Naive thymus-derived CD4-positive, alpha-beta T cell (primary cell): ENCODE measurements around the gene MAP3K13. TPM values are rescaled to one million over a fixed set of nuclear protein-coding genes. Genes with fewer than 3 reads are reported as not detected.

ENCODE experiments used
- ATAC-seq: fragments of 150-1000 bp; cut with Tn5 transposase; 2 replicates; pipeline ENCODE4 v1.10.0; 2021; ENCODE audit warnings: mild to moderate bottlenecking, moderate library complexity
- CTCF ChIA-PET: fragments of 350-600 bp; sonication (Branson Sonifier 250); formaldehyde crosslinking; loops from one replicate; lab custom pipeline; 2021; ENCODE audit warnings: antibody characterized with exemption; lab: Charles Lee
- POLR2A ChIA-PET: fragments of 350-600 bp; sonication (Branson Sonifier 250); formaldehyde crosslinking; loops from one replicate; lab custom pipeline; 2021; ENCODE audit warnings: antibody characterized with exemption, inconsistent platforms; lab: Charles Lee
- DNase-seq, 9 donors: peaks; one replicate each; pipeline versions ENCODE4 v3.0.0 to v3.0.0-alpha.2; 2020 to 2022; ENCODE audit warnings: mixed read lengths in 1 of 9
- H3K27ac ChIP-seq: one replicate; pipeline ENCODE4 v1.7.0; 2013; ENCODE audit warnings: mild to moderate bottlenecking, low read depth, low read length, moderate library complexity
- H3K27me3 ChIP-seq, 2 donors: one replicate each; pipeline ENCODE4 v1.7.0; 2013; ENCODE audit warnings: low read length in 2 of 2, mild to moderate bottlenecking in 2 of 2, moderate library complexity in 2 of 2; ENCODE audit not compliant: control insufficient read depth in 2 of 2, insufficient read depth in 2 of 2
- H3K36me3 ChIP-seq, 3 experiments: 1 replicate in 2 of 3; 2 replicates in 1 of 3; pipeline ENCODE4 v1.7.0; 2013; ENCODE audit warnings: low read length in 3 of 3, mild to moderate bottlenecking in 3 of 3, moderate library complexity in 1 of 3; ENCODE audit not compliant: insufficient read depth in 3 of 3, control insufficient read depth in 2 of 3
- H3K4me1 ChIP-seq, 2 donors: one replicate each; pipeline ENCODE4 v1.7.0; 2013; ENCODE audit warnings: low read length in 2 of 2, mild to moderate bottlenecking in 2 of 2, moderate library complexity in 1 of 2; ENCODE audit not compliant: control insufficient read depth in 2 of 2, insufficient read depth in 2 of 2
- H3K4me3 ChIP-seq: 2 replicates; pipeline ENCODE4 v1.7.0; 2013; ENCODE audit warnings: mild to moderate bottlenecking, low read length
- H3K9me3 ChIP-seq, 3 experiments: 1 replicate in 2 of 3; 2 replicates in 1 of 3; pipeline ENCODE4 v1.7.0; 2013; ENCODE audit warnings: low read length in 3 of 3; ENCODE audit not compliant: control insufficient read depth in 2 of 3
- H3K27ac Mint-ChIP-seq, 9 donors: one replicate each; pipeline ENCODE4 v1.8.0; 2020 to 2022; ENCODE audit warnings: mixed read lengths in 9 of 9, mild to moderate bottlenecking in 8 of 9, moderate library complexity in 5 of 9, inconsistent platforms in 2 of 9
- H3K27me3 Mint-ChIP-seq, 5 donors: one replicate each; pipeline ENCODE4 v1.8.0; 2021 to 2022; ENCODE audit warnings: mixed read lengths in 5 of 5, mild to moderate bottlenecking in 1 of 5
- H3K36me3 Mint-ChIP-seq, 5 donors: one replicate each; pipeline ENCODE4 v1.8.0; 2020 to 2022; ENCODE audit warnings: mixed read lengths in 5 of 5, mild to moderate bottlenecking in 3 of 5, inconsistent platforms in 1 of 5
- H3K4me1 Mint-ChIP-seq, 7 donors: one replicate each; pipeline ENCODE4 v1.8.0; 2020 to 2022; ENCODE audit warnings: mixed read lengths in 7 of 7, mild to moderate bottlenecking in 3 of 7, inconsistent platforms in 1 of 7
- H3K4me3 Mint-ChIP-seq, 10 donors: one replicate each; pipeline ENCODE4 v1.8.0; 2020 to 2022; ENCODE audit warnings: mild to moderate bottlenecking in 10 of 10, mixed read lengths in 10 of 10, moderate library complexity in 6 of 10, inconsistent platforms in 2 of 10
- H3K9me3 Mint-ChIP-seq, 11 donors: one replicate each; pipeline ENCODE4 v1.8.0; 2020 to 2022; ENCODE audit warnings: mixed read lengths in 11 of 11, mild to moderate bottlenecking in 4 of 11, inconsistent platforms in 1 of 11, moderate library complexity in 1 of 11
- intact Hi-C, 2 donors: fragments of 100-400 bp; cut with micrococcal nuclease; formaldehyde crosslinking; loops; one replicate each; pipeline ENCODE4 v1.15.1; 2023
- polyA plus RNA-seq, 2 donors: library from polyadenylated mRNA; unstranded; fragments of 300-500 nt; fragmentation: Illumina TruSeq; gene quantifications; one replicate each; pipeline ENCODE4 v1.2.3, GENCODE V29; 2021
- total RNA-seq, 6 experiments: library from RNA in 5 of 6; stranded (reverse) in 5 of 6; gene quantifications; 1 replicate in 5 of 6; 2 replicates in 1 of 6; pipeline ENCODE4 v1.2.3 and lab custom pipeline; 2021 to 2026

MAP3K13 gene
- total RNA-seq (1 to 10 TPM; 6.2 to 9.7 (median 7.8) TPM), polyA plus RNA-seq (10 to 100 TPM; 40.1 to 53.8 TPM), total RNA-seq (lab: John Stamatoyannopoulos, UW) (6.1 reads per million, percentile 27 among the genes with 10 or more reads in this experiment)

- intact Hi-C loops = loop anchor here in 1 of 2 donors (1.0 to 2.0 kb wide), 2 partner anchors 9 to 136 kb away; partner anchors contain the start of gene TMEM41A
- Mint-ChIP-seq H3K4me3 (peak within 1 kb of the TSS; percentile 58 to 93 (median 76)), H3K36me3 (no peaks in the 10 kb centered on the region), H3K27me3 (peaks cover 37 to 75% (median 65%) of the 10 kb centered on the region in 5 donors), H3K4me1 (peaks cover 11 to 17% (median 16%) of the 10 kb centered on the region in 7 donors), H3K27ac (no peak within 1 kb of the TSS), H3K9me3 (no peaks in the 10 kb centered on the region)
- CTCF ChIA-PET = no interaction called here
- DNase-seq (peak in 8 of 9 donors; percentile 10 to 42 (median 25)), ATAC-seq (peak; percentile 96)
- Histone ChIP-seq H3K36me3 (no peaks in the 10 kb centered on the region), H3K9me3 (no peaks in the 10 kb centered on the region), H3K27ac (no peak within 1 kb of the TSS), H3K27me3 (peaks cover 5 to 8% of the 10 kb centered on the region in 2 donors), H3K4me1 (peaks cover 3 to 7% of the 10 kb centered on the region in 2 donors), H3K4me3 (peak within 1 kb of the TSS; percentile 58)
- POLR2A ChIA-PET = no interaction called here
Observed at GRCh38 chr3:185362850-185363661, at the start of gene MAP3K13. MAP3K13 (plus strand) TSS chr3:185363136; CDS start chr3:185428582, 65,446 bp downstream.

GRCh38 chr3:185313693-185314246, 49.2 kb upstream of the MAP3K13 start:
- H3K4me3 Mint-ChIP-seq = no peak overlapping the region
- H3K27ac ChIP-seq = no peak overlapping the region
- H3K27me3 ChIP-seq = no peaks in the 10 kb centered on the region
- peaks cover 0 to 4% (median 0%) of the 10 kb centered on the region in 7 donors for H3K4me1 Mint-ChIP-seq
- H3K4me1 ChIP-seq = no peaks in the 10 kb centered on the region
- H3K36me3 Mint-ChIP-seq = peaks cover 6 to 23% (median 20%) of the 10 kb centered on the region in 5 donors
- peaks cover 0 to 16% (median 4%) of the 10 kb centered on the region in 5 donors for H3K27me3 Mint-ChIP-seq
- H3K9me3 ChIP-seq = no peaks in the 10 kb centered on the region
- peaks cover 3 to 23% (median 10%) of the 10 kb centered on the region in 11 donors for H3K9me3 Mint-ChIP-seq
- no peak overlapping the region for H3K27ac Mint-ChIP-seq
- ChIA-PET POLR2A (no interaction called here), CTCF (no interaction called here)
- DNase-seq (no peak), ATAC-seq (no peak)
- no peak overlapping the region for H3K4me3 ChIP-seq
- H3K36me3 ChIP-seq = peaks cover 0 to 4% (median 0%) of the 10 kb centered on the region in 3 experiments
- intact Hi-C loops = no loop called here

GRCh38 chr3:185316740-185317412, 46.1 kb upstream of the MAP3K13 start:
- Mint-ChIP-seq H3K4me1 (peaks cover 0 to 4% (median 0%) of the 10 kb centered on the region in 7 donors), H3K9me3 (peaks cover 0 to 4% (median 0%) of the 10 kb centered on the region in 11 donors), H3K27ac (no peak overlapping the region), H3K36me3 (peaks cover 0 to 4% (median 0%) of the 10 kb centered on the region in 5 donors), H3K27me3 (peaks cover 0 to 16% (median 0%) of the 10 kb centered on the region in 5 donors), H3K4me3 (no peak overlapping the region)
- ATAC-seq (peak; percentile 31), DNase-seq (no peak)
- no peak overlapping the region for H3K4me3 ChIP-seq
- no peak overlapping the region for H3K27ac ChIP-seq
- no peaks in the 10 kb centered on the region for H3K27me3 ChIP-seq
- no peaks in the 10 kb centered on the region for H3K36me3 ChIP-seq
- POLR2A ChIA-PET = no interaction called here
- H3K4me1 ChIP-seq = no peaks in the 10 kb centered on the region
- CTCF ChIA-PET = no interaction called here
- intact Hi-C loops = no loop called here
- H3K9me3 ChIP-seq = no peaks in the 10 kb centered on the region

- H3K27ac ChIP-seq = no peak overlapping the region
- intact Hi-C loops = no loop called here
Observed at GRCh38 chr3:185317674-185318073, 45.3 kb upstream of the MAP3K13 start.

GRCh38 chr3:185318141-185318540, 44.8 kb upstream of the MAP3K13 start:
- Histone ChIP-seq H3K9me3 (no peaks in the 10 kb centered on the region), H3K27ac (no peak overlapping the region), H3K4me3 (no peak overlapping the region), H3K27me3 (no peaks in the 10 kb centered on the region), H3K36me3 (no peaks in the 10 kb centered on the region), H3K4me1 (no peaks in the 10 kb centered on the region)
- intact Hi-C loops = no loop called here
- Mint-ChIP-seq H3K4me1 (peaks cover 0 to 4% (median 0%) of the 10 kb centered on the region in 7 donors), H3K27ac (no peak overlapping the region), H3K9me3 (no peaks in the 10 kb centered on the region), H3K4me3 (no peak overlapping the region), H3K27me3 (peaks cover 0 to 16% (median 0%) of the 10 kb centered on the region in 5 donors), H3K36me3 (no peaks in the 10 kb centered on the region)
- ATAC-seq = no peak
- ChIA-PET CTCF (no interaction called here), POLR2A (no interaction called here)
- DNase-seq = no peak

More at GRCh38 chr3:185317674-185318073, 45.3 kb upstream of the MAP3K13 start:
- Histone ChIP-seq H3K36me3 (no peaks in the 10 kb centered on the region), H3K4me1 (no peaks in the 10 kb centered on the region), H3K27me3 (no peaks in the 10 kb centered on the region), H3K4me3 (no peak overlapping the region), H3K9me3 (no peaks in the 10 kb centered on the region)
- Mint-ChIP-seq H3K27me3 (peaks cover 0 to 16% (median 0%) of the 10 kb centered on the region in 5 donors), H3K9me3 (no peaks in the 10 kb centered on the region), H3K27ac (no peak overlapping the region), H3K4me3 (no peak overlapping the region), H3K36me3 (no peaks in the 10 kb centered on the region), H3K4me1 (peaks cover 0 to 4% (median 0%) of the 10 kb centered on the region in 7 donors)
- DNase-seq = no peak
- ATAC-seq = no peak
- CTCF ChIA-PET = no interaction called here
- POLR2A ChIA-PET = no interaction called here

GRCh38 chr3:185319801-185320200, 43.1 kb upstream of the MAP3K13 start:
- Mint-ChIP-seq H3K4me1 (peaks cover 0 to 4% (median 0%) of the 10 kb centered on the region in 7 donors), H3K36me3 (peaks cover 0 to 4% (median 0%) of the 10 kb centered on the region in 5 donors), H3K27me3 (peaks cover 0 to 21% (median 0%) of the 10 kb centered on the region in 5 donors), H3K4me3 (no peak overlapping the region), H3K27ac (no peak overlapping the region), H3K9me3 (no peaks in the 10 kb centered on the region)
- Histone ChIP-seq H3K9me3 (no peaks in the 10 kb centered on the region), H3K4me1 (no peaks in the 10 kb centered on the region), H3K27ac (no peak overlapping the region), H3K27me3 (no peaks in the 10 kb centered on the region), H3K4me3 (no peak overlapping the region), H3K36me3 (no peaks in the 10 kb centered on the region)
- ATAC-seq (no peak), DNase-seq (no peak)
- intact Hi-C loops = no loop called here
- ChIA-PET POLR2A (interaction anchor here (0.6 kb wide), 1 partner anchor 267 kb away, joined by 4 read pairs; no protein-coding TSS in a partner anchor), CTCF (no interaction called here)
